Left lobe of liver (tissue), 2 donors: ENCODE data around the gene SSTR5. TPM values are rescaled to one million over a fixed set of nuclear protein-coding genes. Genes with fewer than 3 reads are reported as not detected.

Source experiments
- ATAC-seq: fragments of 200-7000 bp; cut with Tn5 transposase; one replicate; pipeline ENCODE4 v1.9.1; 2020; ENCODE audit warnings: mild to moderate bottlenecking, moderate library complexity
- DNase-seq: peaks from one replicate; pipeline ENCODE4 v3.0.0-alpha.2; 2020; ENCODE audit warnings: low spot score
- total RNA-seq: library from RNA; stranded (reverse); gene quantifications from one replicate; pipeline ENCODE4 v1.2.1, GENCODE V29; 2021
- donor health status: DM: no; HTN: no; CAD: no; lungs with moderate emphysema.
- donor health status: DM: no; HTN: yes; CAD: no.

Gene SSTR5
- total RNA-seq, 1 donor from 2014 or later: not detected

- DNase-seq (no peak), ATAC-seq (no peak)
Measured at GRCh38 chr16:1053700-1054368, 18.7 kb upstream of the SSTR5 start.

DNA sequence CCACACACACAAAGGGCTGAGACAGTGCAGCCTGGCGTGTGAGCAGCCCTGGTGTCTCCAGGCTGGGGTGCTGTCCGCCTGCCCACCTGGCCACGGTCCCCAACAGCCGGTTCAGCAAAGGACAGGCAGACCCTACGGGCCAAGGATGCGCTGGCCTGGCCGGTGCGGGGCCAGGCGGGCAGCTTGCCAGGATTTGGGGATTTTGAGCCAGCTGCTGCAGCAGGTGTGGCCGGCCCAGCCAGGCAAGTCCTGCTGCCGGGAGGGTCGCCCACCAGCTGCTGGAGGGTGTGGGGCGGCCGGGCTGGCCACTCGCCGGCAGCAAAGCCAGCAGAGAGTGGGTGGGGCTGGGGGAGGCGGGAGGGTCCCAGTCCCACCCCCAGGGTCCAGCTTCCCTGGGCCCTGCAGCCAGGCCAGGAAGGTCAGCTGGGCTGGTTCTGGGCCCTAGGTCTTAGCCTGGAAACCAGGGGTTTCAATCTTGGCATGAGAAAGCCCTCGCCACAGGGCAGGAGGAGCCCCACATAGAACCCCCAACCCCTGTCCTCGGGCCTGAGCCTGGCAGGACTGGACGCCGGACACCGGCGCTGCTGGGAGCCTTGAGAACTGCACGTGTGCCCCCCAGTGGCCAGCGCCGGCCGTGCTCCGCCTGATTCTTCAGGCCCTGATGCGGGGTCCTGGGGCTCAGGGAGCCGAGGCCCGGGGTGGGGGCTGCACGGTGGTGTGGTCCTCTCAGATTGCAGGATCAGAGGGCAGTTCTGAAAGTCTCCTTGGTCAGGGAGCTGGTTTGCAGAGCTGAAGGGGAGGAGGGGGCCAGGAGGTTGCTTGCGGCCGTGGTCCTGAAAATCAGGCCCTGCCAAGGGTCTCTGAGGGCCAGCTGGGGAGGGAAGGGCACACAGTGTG, 17.6 kb upstream of the SSTR5 start:
- peak; percentile 88 for ATAC-seq
- peak; percentile 62 for DNase-seq

- ATAC-seq (no peak), DNase-seq (no peak)
Measured at GRCh38 chr16:1055557-1055924, 17.0 kb upstream of the SSTR5 start.

DNA sequence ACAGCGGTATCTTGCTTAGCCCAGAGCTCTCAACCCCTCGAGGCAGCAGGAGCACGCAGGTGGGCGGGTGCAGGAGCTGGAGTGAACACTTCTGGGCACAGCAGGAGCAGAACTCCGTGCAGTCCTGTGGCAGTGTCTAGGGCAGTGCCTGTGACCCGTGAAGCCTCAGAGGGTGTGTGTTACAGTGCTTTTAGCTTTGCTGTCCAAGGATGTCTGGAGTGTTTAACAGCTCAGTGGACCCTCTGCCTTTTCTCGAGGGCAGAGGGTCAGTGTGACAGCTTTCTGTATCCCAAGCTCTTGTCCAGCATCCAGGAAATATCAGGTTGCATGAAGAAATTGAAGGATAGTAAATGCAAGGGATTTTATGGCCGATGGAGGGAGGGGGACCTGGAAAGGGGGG, 16.4 kb upstream of the SSTR5 start:
- DNase-seq (no peak), ATAC-seq (no peak)

DNA sequence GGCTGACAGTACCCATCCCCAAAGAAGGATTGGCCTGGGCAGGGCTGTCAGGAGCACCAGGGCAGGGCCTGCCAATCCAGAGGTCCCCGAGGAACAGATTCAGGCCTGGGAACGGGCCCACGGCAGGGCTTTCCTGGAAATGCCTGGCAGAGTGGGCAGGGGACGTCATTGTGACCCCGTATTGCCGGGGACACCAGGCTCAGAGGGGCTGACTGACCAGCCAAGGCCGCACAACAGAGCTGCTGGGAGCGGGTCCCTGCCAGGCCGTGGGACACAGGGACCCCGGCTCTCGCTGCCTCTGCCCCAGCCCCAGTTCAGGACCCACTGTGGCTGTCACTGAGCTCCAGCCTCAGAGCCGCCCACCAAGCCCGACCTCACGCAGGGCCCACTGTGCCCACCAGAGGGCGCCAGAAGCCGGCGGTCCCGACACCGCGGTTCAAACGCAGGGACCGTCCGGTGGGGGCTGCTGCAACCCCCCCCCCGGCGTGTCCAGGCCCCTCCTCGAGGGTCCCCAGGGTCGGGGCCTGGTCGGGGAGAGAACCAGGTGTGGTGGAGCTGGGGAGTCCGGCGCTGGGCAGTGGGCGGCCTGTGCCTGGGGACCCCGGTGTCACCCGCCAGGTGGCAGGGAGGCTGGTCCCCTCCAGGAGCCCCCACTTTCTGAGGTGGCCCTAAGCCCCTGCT, 15.2 kb upstream of the SSTR5 start:
- ATAC-seq (peak; percentile 77), DNase-seq (peak; percentile 65)

DNA sequence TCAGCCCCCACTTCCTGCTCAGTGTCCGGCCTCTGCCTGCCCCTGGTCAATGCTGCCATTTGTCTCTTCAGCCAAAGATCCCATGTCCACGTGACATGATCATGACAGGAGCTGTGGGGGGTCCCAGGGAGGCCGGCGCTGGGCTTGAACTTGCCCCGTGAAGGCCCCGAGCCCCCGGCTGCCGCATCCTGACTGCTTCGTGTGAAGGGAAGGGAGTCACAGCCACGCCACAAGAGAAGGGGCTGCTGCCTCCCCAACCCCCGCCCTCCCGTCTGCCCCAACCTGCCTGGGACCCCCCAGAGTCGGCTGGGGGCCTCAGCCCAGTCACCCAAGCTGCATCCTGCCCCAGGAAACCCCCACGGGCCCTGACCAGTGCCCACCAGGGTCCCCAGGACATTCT, 14.3 kb upstream of the SSTR5 start:
- DNase-seq (no peak), ATAC-seq (no peak)

- DNase-seq (no peak), ATAC-seq (no peak)
Measured at GRCh38 chr16:1059310-1059709, 13.2 kb upstream of the SSTR5 start.

DNA sequence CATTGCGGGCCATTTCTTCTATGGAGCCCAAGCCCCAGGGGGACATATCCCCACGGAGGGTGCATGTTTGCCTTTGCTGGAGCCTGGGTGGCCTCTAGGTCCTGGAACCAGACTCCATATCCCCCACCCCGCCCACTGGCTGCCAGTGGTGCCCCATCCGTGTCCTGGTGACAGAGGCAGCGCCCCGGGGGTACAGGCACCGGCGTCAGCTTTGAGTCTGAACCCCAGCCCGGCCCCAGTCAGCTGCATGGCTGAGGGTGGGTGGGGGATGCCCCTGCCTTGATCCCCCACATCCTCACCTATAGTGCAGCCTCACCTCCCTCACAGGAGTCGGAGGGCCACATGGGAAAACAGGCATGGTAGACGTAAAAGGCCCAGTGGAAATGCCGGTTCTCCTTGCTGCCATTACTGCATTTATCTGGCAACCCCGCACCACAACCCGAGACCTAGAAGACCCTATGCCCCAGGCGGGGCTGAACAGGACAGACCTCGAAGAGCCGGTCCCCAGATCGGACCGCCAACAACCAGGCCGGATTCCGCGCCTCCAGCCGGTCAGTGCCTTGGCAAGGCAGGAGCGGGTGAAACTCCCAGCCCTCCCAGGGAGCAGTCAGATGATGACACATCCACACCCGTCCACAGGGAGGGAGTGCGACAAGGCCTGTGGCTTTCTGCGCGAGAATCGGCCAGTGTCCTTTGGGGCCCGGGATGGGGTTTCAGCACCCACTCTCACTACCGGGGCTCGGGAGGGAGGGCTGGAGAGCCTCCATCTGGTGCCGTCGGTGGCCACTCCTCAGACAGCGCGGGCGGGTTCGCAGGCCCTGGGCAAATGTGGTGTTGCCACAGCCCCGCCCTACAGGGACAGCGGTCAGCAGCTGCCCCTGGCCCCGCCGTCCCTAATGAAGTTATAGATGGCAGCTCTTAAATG, 11.9 kb upstream of the SSTR5 start:
- ATAC-seq: no peak
- no peak for DNase-seq

- ATAC-seq (no peak), DNase-seq (no peak)
Measured at GRCh38 chr16:1061769-1062505, 10.6 kb upstream of the SSTR5 start.

DNA sequence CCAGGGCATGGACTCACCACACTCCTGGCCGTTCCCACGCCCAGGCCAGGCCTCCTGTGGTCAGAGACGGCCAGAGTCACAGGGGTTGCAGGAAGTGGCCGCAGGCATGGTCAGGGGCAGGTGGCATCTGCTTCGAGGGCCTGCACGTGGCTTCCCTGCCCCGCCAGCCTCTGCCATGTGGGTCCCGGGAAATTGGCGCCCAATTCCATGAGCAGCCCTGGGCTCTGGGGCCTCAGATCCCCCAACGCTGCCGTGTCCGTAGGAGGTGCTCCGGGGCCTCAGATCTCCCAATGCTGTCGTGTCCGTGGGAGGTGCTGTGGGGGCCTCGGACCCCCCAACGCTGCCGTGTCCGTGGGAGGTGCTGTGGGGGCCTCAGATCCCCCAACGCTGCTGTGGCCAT, 9.7 kb upstream of the SSTR5 start:
- peak; percentile 13 for ATAC-seq
- DNase-seq: no peak

DNA sequence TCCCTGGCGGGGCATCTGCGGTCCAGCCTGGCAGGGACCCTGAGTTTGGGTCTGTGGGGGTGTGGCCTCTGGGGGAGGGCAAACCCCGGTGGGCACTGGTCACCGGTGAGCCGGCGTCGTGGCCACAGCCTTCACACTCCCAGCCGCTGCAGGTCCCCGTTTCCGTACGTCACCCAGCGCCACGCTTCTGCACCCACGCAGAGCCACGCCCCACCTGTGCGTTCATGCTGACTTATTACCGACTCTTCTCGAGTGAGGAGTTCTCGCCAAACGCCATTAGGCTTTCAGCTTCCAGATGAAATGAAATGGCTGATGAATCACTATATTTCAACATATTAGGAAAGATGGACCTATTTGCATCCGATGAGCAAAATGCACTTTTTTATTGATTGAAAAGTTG, 8.8 kb upstream of the SSTR5 start:
- no peak for ATAC-seq
- no peak for DNase-seq

GRCh38 chr16:1065469-1066128, 6.9 kb upstream of the SSTR5 start:
- DNase-seq (no peak), ATAC-seq (no peak)

GRCh38 chr16:1066584-1067172, 5.9 kb upstream of the SSTR5 start:
- ATAC-seq (no peak), DNase-seq (no peak)

- DNase-seq (no peak), ATAC-seq (no peak)
Measured at GRCh38 chr16:1067629-1068028, 4.9 kb upstream of the SSTR5 start.

GRCh38 chr16:1068451-1068850, 4.1 kb upstream of the SSTR5 start:
- DNase-seq: no peak
- ATAC-seq: no peak

DNA sequence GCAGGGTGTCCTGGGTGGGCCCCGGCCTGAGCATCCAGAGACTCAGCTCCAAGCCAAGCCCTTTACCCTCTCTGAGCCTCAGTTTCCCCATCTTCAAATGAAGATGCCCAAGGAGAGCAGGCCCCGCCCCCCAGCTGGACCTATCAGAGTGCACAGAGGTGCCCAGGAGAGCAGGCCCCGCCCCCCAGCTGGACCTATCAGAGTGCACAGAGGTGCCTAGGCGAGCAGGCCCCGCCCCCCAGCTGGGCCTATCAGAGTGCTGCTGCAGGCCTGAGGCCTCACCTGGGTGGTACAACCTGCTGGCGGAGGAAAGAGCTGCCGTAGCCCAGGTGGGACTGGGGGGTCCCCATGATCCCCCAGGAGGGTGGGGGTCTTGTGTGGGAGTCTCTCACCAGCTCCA, 3.4 kb upstream of the SSTR5 start:
- ATAC-seq (no peak), DNase-seq (no peak)

DNA sequence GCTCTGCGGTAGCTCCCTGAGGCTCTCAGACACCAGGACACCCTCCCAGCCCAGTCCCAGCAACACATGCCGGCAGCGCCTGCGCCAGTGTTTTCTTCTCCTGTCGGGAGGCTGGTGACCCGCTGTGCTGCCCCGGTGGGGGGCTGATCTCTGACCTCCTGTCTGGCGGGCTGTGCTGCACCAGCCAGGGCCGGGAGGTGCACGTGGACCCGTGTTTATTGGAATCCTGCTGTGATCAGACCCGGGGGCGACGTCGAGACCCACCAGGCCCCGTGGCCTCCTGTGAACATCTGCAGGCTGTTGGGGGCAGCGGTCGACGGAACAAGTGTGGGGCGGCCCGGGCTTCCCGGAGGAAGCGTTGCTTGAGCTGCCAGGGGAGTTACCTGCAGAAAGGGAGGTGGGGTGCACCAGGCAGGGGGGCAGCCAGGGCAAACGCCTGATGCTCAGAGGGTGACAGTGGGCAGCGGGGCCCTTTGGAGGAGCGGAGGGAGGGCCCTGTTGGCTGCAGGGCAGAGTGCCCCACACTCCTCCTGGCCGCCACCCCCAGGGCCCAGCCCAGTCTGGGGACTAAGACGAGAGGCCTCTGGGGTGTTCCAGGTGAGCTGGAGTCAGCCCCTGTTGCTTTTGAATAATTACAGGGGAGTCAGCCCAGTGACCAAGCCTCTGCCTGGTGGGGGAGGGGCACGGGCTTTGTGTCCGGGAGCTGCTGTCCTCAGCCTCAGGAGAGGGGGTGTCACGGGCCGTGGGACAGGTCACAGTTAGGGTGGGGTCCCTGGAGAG, 2.3 kb upstream of the SSTR5 start:
- no peak for DNase-seq
- ATAC-seq: no peak

- ATAC-seq (no peak), DNase-seq (no peak)
Measured at GRCh38 chr16:1070864-1071408, 1.6 kb upstream of the SSTR5 start.
